Measurements from ENCODE around the gene INIP.
A peak's percentile ranks its signal among the peaks of the same experiment; 100 is the strongest.

INIP gene

GRCh38 chr9:112717661-112718331 is at the start of gene INIP:
Gene INIP, minus strand, starts transcription at chr9:112718117. Its CDS starts 1,632 bp downstream, at chr9:112716485.
- DNase-seq = peak; percentile 99

GRCh38 chr9:112765281-112765680 is 47.4 kb upstream of the INIP start:
- DNase-seq = no peak

GRCh38 chr9:112764837-112765236 is 46.9 kb upstream of the INIP start:
- no peak for DNase-seq

GRCh38 chr9:112764344-112764743 is 46.4 kb upstream of the INIP start:
- no peak for DNase-seq

GRCh38 chr9:112762726-112763518 is 45.0 kb upstream of the INIP start:
- DNase-seq = no peak

- DNase-seq = no peak
Measured at GRCh38 chr9:112761912-112762655, 44.2 kb upstream of the INIP start.

- DNase-seq = no peak
Measured at GRCh38 chr9:112760821-112761220, 42.9 kb upstream of the INIP start.

- DNase-seq = no peak
Measured at GRCh38 chr9:112757940-112758339, 40.0 kb upstream of the INIP start.

GRCh38 chr9:112757282-112757883 is 39.5 kb upstream of the INIP start:
- peak; percentile 21 for DNase-seq

- no peak for DNase-seq
Measured at GRCh38 chr9:112755675-112756074, 37.8 kb upstream of the INIP start.

- DNase-seq = no peak
Measured at GRCh38 chr9:112755016-112755427, 37.1 kb upstream of the INIP start.

- DNase-seq = no peak
Measured at GRCh38 chr9:112754578-112754977, 36.7 kb upstream of the INIP start.

GRCh38 chr9:112753725-112754124 is 35.8 kb upstream of the INIP start:
- no peak for DNase-seq

- no peak for DNase-seq
Measured at GRCh38 chr9:112752334-112753125, 34.6 kb upstream of the INIP start.

- peak; percentile 74 for DNase-seq
Measured at GRCh38 chr9:112751056-112751795, 33.3 kb upstream of the INIP start.

GRCh38 chr9:112750764-112751055 is 32.8 kb upstream of the INIP start:
- peak; percentile 34 for DNase-seq

- DNase-seq = peak; percentile 90
Measured at GRCh38 chr9:112750016-112750763, 32.3 kb upstream of the INIP start, which contains the start of gene SNX30. Gene SNX30, plus strand, starts transcription at chr9:112750760. Its CDS starts 242 bp downstream, at chr9:112751002.

- no peak for DNase-seq
Measured at GRCh38 chr9:112747094-112747493, 29.2 kb upstream of the INIP start.

GRCh38 chr9:112744177-112744576 is 26.3 kb upstream of the INIP start:
- no peak for DNase-seq

- DNase-seq = no peak
Measured at GRCh38 chr9:112743216-112743836, 25.4 kb upstream of the INIP start.

All from hematopoietic multipotent progenitor cell treated with erythropoietin and hydrocortisone succinate and interleukin-3 and kit ligand, for 6 days (in vitro differentiated cells).